HG03442 (cell line): Measurements from ENCODE around the gene OR1S2.
"Not testable (repeated sequence)": the region's sequence is repeated elsewhere in the genome, so short reads cannot be mapped to it uniquely, and the experiment has no call there.

Experiments
- ATAC-seq: cut with Tn5 transposase; IDR thresholded peaks from one replicate; pipeline ENCODE4 v1.9.1; 2021; ENCODE audit warnings: mild to moderate bottlenecking, moderate library complexity; ENCODE audit not compliant: unreplicated experiment

The OR1S2 gene, protein sequence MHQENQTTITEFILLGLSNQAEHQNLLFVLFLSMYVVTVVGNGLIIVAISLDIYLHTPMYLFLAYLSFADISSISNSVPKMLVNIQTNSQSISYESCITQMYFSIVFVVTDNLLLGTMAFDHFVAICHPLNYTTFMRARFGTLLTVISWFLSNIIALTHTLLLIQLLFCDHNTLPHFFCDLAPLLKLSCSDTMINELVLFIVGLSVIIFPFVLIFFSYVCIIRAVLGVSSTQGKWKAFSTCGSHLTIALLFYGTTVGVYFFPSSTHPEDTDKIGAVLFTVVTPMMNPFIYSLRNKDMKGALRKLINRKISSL

DNA sequence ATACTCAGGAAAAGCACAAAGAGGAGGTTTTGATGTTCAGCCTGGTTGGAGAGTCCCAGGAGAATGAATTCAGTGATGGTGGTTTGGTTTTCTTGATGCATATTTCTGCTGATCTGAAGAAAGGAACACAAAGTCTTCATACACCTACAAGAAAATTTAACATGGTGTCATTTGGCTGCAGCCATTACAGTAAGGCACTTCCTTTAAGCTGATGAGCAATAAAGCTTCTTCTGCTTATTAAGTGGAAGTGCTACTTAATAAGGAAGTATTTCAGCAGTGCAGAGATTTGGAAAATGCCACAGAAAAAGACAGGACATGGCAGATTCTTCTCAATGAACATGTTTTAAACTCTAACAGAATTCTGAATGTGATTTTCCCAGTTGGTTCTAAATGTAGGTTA, at the start of gene OR1S2:
TSS of gene OR1S2 (minus strand) at position 101 of the 400 bp plus-strand sequence. CDS start at position 101, 0 bp downstream.
- ATAC-seq: no peak

DNA sequence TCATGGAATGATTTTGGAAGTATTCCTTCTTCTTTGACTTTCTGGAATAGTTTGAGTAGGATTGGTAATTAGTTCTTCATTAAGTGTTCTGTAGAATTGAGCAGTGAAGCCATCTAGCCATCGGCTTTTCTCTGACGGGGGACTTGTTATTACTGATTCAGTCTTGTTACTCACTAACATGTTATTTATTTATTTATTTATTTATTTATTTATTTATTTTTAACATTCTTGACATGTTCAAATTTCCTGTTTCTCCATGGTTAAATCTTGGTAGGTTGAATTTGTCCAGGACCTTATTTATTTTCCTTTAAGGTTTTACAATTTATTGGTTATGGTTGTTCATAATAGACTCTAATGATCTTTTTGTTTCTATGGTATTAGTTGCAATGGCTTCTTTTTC, 40.0 kb upstream of the OR1S2 start:
- ATAC-seq: no peak

DNA sequence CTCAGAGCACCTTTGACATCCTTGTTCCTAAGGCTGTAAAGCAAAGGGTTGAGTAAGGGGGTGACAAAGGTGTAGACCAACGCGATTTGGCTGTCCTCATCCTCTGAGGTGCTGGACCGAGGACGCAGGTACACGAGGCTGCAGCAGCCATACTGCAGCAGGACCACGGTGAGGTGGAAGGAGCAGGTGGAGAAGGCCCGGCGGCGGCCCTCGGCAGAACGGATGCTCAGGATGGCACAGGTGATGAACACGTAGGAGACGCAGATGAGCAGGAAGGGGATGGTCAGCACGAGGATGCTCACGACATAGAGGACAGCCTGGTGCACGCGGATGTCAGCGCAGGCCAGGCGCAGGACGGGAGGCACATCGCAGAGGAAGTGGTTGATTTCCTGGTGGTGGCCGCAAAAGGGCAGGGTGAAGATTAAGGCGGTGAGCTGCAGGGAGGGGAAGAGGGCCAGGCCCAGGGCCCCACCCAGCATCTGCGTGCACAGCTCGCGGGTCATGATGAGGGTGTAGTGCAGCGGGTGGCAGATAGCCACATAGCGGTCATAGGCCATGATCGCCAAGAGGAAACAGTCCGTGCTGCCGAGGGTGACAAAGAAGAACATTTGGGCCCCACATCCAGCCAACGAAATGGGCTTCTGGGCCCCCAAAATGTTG, 24.1 kb upstream of the OR1S2 start:
- no peak for ATAC-seq

DNA sequence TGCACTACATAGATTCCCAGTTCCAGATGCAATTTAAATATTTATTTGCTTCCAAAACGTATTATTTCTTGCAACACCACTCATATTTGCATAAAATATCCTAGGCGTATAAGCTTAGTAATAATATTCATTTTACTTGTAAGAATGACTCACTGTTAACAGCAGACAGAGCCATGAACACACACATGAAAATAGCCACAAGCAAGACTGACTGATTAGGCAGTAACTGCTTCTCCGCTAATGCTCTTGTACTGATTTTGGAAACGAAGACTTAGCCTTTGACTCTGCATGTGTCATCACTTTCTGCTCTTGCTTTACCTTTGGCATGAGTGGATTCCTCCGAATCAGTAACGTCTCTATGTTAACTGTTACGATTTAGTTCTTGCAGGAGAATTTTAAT, 18.8 kb upstream of the OR1S2 start:
- ATAC-seq: no peak

DNA sequence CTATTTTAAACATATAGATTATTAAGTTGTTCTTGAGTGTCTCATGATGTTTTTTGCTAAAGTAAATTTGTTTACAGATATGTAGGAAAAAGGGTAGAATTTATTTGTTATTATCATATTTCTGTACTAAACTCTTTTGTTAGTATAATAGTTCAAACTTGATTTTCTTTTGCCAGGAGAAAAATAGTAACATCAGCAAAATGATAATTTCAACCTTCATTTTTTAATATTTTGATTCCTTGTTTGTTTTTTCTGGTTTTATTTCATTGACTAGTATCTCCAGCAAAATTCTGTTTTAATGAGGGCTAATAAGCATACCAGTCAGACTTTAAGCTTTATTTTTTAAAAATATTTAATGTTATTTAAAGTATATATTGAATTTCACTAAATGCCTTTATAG, 12.5 kb upstream of the OR1S2 start:
- no peak for ATAC-seq

DNA sequence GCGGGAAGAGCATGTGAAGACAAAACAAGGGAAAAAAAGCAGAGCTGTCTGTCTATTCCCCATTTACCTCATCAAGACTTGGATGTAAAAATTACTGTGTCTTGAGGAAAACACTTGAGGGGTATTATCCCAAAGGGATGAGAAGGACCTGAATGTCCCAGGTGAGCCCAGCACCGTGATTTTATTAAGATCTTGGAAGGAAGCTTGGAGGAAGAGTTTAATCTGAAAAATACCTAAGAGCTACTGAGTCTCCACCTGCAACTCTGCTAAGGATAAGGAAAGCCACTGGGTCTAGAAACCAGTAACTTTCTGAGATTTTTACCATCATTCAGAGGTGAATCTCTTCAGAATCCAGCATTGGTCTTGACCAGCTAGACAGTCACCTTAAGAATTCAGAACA, 8.5 kb upstream of the OR1S2 start, which contains the start of gene OR1S1:
TSS of gene OR1S1 (plus strand) at position 301 of the 400 bp plus-strand sequence.
- not testable (repeated sequence) for ATAC-seq

DNA sequence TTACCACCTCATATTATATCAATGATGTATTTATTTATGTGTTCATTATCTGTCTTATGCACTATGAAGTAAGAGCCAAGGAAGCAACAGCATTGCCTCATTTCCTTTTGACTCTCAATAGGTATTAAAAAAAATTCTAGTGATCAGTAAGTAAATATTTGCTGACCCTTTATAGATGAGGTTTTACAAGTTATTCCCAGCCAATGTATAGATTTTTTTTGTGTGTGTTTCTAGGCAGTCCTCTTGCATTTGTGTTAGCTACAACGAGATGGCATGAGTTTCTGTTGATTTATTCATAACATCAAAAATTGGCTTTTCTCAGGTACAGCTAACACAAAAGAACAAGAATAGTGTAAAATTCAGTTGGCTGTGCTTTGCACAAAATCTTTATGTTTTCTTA, 4.7 kb downstream of the OR1S2 start:
- ATAC-seq: no peak

DNA sequence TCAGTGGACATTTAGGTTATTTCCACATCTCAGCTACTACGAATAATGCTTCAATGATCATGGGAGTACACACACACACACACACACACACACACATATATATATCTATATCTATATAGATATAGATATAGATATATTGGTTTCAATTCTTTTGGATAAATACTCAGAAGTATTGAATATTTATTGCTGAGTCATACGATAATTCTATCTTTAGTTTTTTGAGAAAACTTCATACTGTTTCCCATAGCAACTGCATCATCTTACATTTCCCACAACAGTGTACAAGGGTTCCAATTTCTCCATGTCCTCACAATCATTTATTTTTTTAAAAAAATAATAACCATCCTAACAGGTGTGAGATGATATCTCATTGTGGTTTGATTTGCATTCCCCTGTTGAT, 8.0 kb downstream of the OR1S2 start:
- no peak for ATAC-seq

DNA sequence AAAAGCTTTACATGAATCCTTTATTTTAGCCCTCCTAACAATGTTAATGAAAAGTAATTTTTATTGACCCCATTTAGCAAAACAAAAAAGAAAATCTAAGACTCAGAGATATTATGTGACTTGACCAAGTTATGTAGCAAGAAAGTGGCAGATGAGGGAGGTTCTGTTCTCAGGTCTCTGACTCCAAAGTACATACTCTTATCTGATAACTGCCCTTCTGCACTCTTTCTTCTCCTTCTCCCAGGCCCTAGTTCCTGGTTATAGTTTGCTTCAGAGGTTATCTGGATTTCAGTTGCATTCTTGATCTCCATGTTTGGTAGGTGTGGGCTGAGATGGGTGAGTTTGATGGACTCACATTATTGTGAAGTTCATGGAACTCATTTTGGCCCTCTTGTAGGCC, 10.6 kb downstream of the OR1S2 start:
- ATAC-seq: no peak

DNA sequence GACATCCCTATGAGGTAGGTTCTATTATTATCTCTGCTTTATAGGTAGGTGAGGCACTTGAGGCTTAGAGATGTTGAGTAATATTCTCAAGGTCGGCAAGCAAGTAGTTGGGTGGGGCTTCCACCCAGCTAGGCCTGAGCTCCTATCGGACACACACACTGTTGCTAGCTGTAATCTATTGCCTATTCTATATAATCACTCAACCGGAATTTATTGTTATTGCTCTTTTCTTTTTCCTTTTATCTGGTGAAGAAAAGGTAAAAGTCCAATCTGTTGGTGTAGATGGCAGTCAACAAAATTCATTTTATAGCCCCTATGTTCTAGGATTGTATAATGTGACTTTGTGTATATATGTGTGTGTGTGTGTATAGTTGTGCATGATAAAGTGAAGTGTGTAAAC, 11.7 kb downstream of the OR1S2 start:
- ATAC-seq: no peak

DNA sequence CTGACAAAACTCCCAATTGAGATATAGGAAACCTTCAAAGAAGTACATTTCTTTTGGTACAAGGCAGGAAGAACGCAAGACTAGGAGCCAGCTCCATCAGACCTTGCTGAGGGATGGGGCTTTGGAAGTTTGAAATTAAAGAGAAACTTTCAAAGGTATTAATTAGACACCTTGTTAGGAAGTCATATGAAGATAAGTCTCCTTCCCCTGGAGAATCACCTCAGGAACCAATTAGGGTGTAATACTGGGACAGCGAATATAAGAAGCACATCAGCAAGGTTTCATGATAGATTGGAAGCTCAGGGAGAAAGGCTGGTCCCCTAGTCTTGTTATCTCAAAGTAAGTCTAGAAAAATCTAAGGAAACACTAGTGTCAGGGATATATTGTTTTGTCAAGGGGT, 15.2 kb downstream of the OR1S2 start, which contains the start of gene OR9Q2:
TSS of gene OR9Q2 (plus strand) at position 301 of the 400 bp plus-strand sequence. CDS start 1,421 bp downstream, outside the sequence.
- no peak for ATAC-seq

DNA sequence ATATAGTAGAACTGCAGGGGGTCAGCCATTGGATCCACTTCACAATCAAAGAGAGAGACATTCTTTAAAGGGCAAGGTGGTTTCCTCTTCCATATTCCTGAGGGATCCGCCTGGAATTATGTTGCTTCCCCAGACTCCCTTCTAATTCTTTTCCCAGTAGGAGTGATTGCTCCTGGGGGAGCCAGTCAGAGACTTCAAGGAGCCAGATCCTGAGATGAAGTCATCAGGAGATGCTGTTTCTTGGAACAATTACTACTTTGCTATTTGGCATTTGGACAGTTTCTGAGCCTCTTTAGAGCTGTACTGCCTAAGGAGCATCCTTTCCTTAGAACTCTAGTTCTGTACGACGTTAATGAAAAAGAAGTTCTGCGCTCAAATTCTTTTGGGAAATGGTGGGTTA, 17.0 kb downstream of the OR1S2 start:
- ATAC-seq: no peak

DNA sequence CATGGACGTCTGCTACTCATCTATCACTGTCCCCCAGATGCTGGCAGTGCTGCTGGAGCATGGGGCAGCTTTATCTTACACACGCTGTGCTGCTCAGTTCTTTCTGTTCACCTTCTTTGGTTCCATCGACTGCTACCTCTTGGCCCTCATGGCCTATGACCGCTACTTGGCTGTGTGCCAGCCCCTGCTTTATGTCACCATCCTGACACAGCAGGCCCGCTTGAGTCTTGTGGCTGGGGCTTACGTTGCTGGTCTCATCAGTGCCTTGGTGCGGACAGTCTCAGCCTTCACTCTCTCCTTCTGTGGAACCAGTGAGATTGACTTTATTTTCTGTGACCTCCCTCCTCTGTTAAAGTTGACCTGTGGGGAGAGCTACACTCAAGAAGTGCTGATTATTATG, 24.3 kb downstream of the OR1S2 start:
- no peak for ATAC-seq

DNA sequence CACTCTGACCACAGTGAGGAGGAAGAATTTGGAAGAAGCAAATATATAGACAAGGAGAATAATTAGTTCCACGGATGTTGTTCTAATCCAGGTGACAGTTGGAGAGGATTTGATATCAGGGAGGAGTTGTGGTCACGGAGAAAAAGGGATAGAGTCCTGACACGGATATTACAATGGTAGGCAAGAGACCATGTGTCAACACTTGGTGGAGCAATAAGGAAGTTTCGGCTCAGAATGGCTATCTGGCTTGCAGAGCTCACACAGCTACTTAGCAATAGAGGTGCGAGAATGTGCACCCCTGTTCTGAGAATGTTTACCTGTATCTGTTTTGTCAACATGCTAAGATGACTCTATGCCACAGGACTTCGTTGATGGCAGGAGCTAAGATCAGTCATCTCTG, 25.5 kb downstream of the OR1S2 start:
- no peak for ATAC-seq

DNA sequence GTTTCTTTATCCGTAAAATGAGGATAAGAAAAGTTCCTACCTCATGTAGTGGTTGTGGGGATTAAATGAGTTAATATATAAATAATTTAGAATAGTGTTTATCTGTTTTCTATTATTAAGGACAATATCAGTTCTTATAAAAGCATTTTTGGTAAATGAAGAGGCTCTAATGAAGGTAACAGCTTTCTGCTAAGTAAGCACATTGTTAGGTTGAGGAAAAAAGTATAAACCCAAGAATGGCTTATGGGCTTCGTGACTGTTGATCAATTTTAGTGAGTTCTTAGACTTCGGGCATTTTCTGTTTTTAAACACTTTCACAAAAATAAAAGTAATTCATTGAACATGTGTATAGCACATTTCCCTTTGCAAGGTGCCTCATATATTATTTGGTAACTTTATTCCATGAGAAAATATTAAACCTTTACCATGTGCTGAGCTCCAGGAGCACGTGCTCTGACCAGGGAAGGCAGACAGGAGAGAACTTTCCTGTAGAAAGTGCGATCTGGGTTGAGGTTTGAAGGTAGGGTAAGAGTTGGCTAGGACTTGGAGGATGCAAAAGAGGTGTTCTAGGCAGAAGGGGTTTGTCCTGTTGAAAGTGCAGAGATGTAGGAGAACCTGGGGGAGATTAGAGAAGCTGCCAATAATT, 26.4 kb downstream of the OR1S2 start:
- ATAC-seq: no peak

DNA sequence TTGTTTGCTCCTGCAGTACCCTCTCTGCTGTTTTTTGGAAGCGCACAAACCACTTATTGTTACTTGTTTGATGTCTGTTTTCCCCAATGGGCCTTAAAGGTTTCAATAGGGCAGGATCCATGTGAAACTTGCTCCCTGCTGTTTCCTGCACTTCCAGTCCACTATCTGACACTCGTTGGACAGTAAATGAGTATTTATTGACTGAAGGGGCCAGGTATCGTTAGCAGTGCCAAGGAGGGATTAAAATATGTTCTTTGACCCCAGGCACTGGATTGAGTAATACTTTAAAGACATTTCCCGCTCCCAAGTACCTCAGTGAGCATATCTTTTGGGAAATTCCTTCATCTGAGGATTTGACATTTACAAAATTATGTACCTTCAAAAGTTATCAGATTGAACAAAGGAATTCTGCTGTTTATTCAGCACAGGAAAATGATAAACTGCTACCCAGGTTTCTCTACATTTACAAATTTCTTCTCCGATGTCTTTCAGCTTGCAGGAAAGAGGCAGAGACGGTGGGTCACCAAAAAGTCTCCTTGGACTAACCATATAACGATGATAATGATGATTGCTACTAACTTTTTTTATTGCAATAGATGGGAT, 38.3 kb downstream of the OR1S2 start:
- no peak for ATAC-seq

DNA sequence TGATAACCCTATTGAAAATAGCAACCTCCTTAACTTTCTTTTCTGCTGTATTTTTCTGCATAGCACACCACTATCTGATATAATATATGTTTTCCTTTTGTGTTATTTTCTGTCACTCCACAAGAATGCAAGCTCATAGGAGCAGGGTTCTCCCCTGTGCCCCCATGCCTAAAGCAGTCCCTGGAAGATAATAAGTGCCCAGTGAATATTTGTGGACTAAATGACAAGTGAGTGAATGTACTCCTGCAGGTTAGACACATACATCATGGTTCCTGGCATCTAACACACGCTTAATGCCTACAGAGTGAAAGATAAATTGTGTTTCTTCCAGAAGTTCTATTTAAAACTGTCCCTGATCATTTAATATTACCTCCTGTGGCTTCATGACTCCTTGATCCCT, 39.0 kb downstream of the OR1S2 start:
- no peak for ATAC-seq

DNA sequence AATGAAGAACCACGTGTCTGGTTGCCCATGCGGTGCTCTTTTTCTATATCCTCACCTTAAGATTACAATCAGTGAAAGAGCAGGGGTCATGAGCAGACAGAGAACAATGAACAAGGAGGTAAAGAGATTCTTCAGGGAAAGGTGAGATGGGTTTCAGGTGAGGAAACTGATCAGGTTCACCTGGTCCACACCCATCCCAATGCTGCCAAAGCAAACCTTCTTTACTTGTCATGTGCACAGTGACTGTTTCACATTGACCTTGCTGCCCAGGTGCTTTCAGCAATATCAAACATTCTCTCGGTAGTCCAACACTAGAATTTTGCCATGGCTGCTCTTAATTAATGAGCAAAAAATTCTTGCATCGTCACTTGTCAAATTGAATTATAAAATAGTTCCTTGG, 39.6 kb downstream of the OR1S2 start:
- ATAC-seq: no peak
